Endometrial microvascular endothelial cells (primary cell): ENCODE measurements around the gene TP53I3. TPM values are rescaled to one million over a fixed set of nuclear protein-coding genes. Genes with fewer than 3 reads are reported as not detected.

ENCODE experiments used
- in situ Hi-C: cut with HindIII; loops from 2 replicates; pipeline ENCODE4 v1.10.0; 2017; ENCODE audit warnings: low sequenced_read_pairs, low pct_unique_long_range_greater_than_20kb; ENCODE audit errors: inconsistent ontology term
- total RNA-seq: library from RNA; depleted of rRNA; stranded (reverse); fragments of >200 nt; gene quantifications from one replicate; pipeline ENCODE4 v1.2.3, GENCODE V29; 2015; ENCODE audit errors: inconsistent ontology term

Gene TP53I3
- total RNA-seq, 1 donor from 2014 or later, result 120 TPM

- in situ Hi-C loops, result no loop called here
These were observed 45.7 kb downstream of the TP53I3 start for GRCh38 chr2:24038786-24039499.

Other genes starting within 250 kb of the TP53I3 start
- 5.0 TPM for gene ATAD2B, start 157.7 kb downstream of the TP53I3 start, total RNA-seq
- gene UBXN2A, start 144.4 kb downstream of the TP53I3 start, total RNA-seq, result 12.0 TPM
- 1.5 TPM for gene MFSD2B, start 74.7 kb downstream of the TP53I3 start, total RNA-seq
- 19.2 TPM for gene WDCP, start 37.4 kb downstream of the TP53I3 start, total RNA-seq
- 12.3 TPM for gene FKBP1B, start 35.1 kb downstream of the TP53I3 start, total RNA-seq
- gene SF3B6, start 8.5 kb downstream of the TP53I3 start, total RNA-seq, result 145 TPM
- 1.5 TPM for gene PFN4, start 38.5 kb upstream of the TP53I3 start, total RNA-seq
- gene FAM228B, start 38.6 kb upstream of the TP53I3 start, total RNA-seq, result 10.8 TPM
- gene FAM228A, start 90.2 kb upstream of the TP53I3 start, total RNA-seq, result not detected